Activated CD4-positive, CD25-positive, alpha-beta regulatory T cell treated with anti-CD3 and anti-CD28 coated beads, Interleukin-2, amount 50 U/mL, for 24 hours (primary cell): ENCODE measurements around the gene WASF2.
"Not testable (repeated sequence)": the region's sequence is repeated elsewhere in the genome, so short reads cannot be mapped to it uniquely, and the experiment has no call there.

Experiments used
- ATAC-seq, 2 donors: fragments of 150-1000 bp; cut with Tn5 transposase; one replicate each; pipeline ENCODE4 v1.10.0; 2021; ENCODE audit warnings: mild to moderate bottlenecking in 1 of 2, moderate library complexity in 1 of 2

The WASF2 gene

GRCh38 chr1:27489973-27490741 is at the start of gene WASF2:
Gene WASF2, minus strand, starts transcription at chr1:27490167. Its CDS starts 61,277 bp downstream, at chr1:27428890.
- peak; percentile 93 to 95 for ATAC-seq

- ATAC-seq: no peak
Measured at GRCh38 chr1:27538793-27539192, 48.8 kb upstream of the WASF2 start.

- not testable (repeated sequence) for ATAC-seq
Measured at GRCh38 chr1:27538305-27538676, 48.3 kb upstream of the WASF2 start.

GRCh38 chr1:27536767-27537166 is 46.8 kb upstream of the WASF2 start:
- ATAC-seq: no peak

- ATAC-seq: no peak
Measured at GRCh38 chr1:27536010-27536757, 46.2 kb upstream of the WASF2 start.

GRCh38 chr1:27535386-27535785 is 45.4 kb upstream of the WASF2 start:
- no peak for ATAC-seq

GRCh38 chr1:27531959-27532685 is 42.2 kb upstream of the WASF2 start:
- no peak for ATAC-seq

GRCh38 chr1:27530192-27530591 is 40.2 kb upstream of the WASF2 start:
- no peak for ATAC-seq

- ATAC-seq: no peak
Measured at GRCh38 chr1:27529704-27530018, 39.7 kb upstream of the WASF2 start.

- no peak for ATAC-seq
Measured at GRCh38 chr1:27528818-27529703, 39.1 kb upstream of the WASF2 start.

GRCh38 chr1:27527890-27528817 is 38.2 kb upstream of the WASF2 start:
- peak; percentile 47 to 51 for ATAC-seq

- ATAC-seq: no peak
Measured at GRCh38 chr1:27527223-27527889, 37.4 kb upstream of the WASF2 start.

GRCh38 chr1:27526569-27527222 is 36.7 kb upstream of the WASF2 start:
- peak in 1 of 2 donors; percentile 1 for ATAC-seq

GRCh38 chr1:27525296-27526272 is 35.6 kb upstream of the WASF2 start:
- ATAC-seq: peak; percentile 28 to 30

GRCh38 chr1:27523337-27524020 is 33.5 kb upstream of the WASF2 start:
- ATAC-seq: no peak

- peak; percentile 59 to 63 for ATAC-seq
Measured at GRCh38 chr1:27522432-27523336, 32.7 kb upstream of the WASF2 start.

GRCh38 chr1:27521861-27522431 is 32.0 kb upstream of the WASF2 start:
- ATAC-seq: peak; percentile 4 to 5
